ENCODE data around the gene LAMC1.

GRCh38 chr1:183125279-183125999 is 102.2 kb downstream of the LAMC1 start:
- TF ChIP-seq, protein P1, sequence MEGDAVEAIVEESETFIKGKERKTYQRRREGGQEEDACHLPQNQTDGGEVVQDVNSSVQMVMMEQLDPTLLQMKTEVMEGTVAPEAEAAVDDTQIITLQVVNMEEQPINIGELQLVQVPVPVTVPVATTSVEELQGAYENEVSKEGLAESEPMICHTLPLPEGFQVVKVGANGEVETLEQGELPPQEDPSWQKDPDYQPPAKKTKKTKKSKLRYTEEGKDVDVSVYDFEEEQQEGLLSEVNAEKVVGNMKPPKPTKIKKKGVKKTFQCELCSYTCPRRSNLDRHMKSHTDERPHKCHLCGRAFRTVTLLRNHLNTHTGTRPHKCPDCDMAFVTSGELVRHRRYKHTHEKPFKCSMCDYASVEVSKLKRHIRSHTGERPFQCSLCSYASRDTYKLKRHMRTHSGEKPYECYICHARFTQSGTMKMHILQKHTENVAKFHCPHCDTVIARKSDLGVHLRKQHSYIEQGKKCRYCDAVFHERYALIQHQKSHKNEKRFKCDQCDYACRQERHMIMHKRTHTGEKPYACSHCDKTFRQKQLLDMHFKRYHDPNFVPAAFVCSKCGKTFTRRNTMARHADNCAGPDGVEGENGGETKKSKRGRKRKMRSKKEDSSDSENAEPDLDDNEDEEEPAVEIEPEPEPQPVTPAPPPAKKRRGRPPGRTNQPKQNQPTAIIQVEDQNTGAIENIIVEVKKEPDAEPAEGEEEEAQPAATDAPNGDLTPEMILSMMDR (IDR thresholded peaks at IDR 0.05): no peak
- TF ChIP-seq POLR2A (IDR thresholded peaks at IDR 0.05): no peak
